Lower lobe of right lung (tissue), 1 donor: Measurements from ENCODE around the gene PER2. TPM values are rescaled to one million over a fixed set of nuclear protein-coding genes. Genes with fewer than 3 reads are reported as not detected.

ENCODE experiments used
- total RNA-seq: library from RNA; stranded (reverse); fragmentation: NEBNext Ultra II Directional; extraction: Animal tissue kit (Norgen Biotek cat#: 25700); gene quantifications from one replicate; pipeline ENCODE4 v1.2.1, GENCODE V29; 2021
- donor health status: DM: no; HTN: yes; CAD: no; lungs with severe emphysema.

The PER2 gene
- total RNA-seq, 1 donor from 2014 or later, result 24.9 TPM

Other genes with a start within 250 kb of the PER2 start
- 12.4 TPM for gene SCLY, start 227.6 kb downstream of the PER2 start, total RNA-seq
- 0.09 TPM for gene ESPNL, start 188.3 kb downstream of the PER2 start, total RNA-seq
- 0.71 TPM for gene KLHL30, start 149.9 kb downstream of the PER2 start, total RNA-seq
- not detected for gene ERFE, start 129.6 kb downstream of the PER2 start, total RNA-seq
- gene ILKAP, start 84.9 kb downstream of the PER2 start, total RNA-seq, result 43.4 TPM
- gene HES6, start 48.6 kb downstream of the PER2 start, total RNA-seq, result 6.1 TPM
- gene TRAF3IP1, start 31.9 kb upstream of the PER2 start, total RNA-seq, result 21.7 TPM
- gene ASB1, start 138.3 kb upstream of the PER2 start, total RNA-seq, result 20.7 TPM